HL-60/S4 (cell line): ENCODE results near the gene FRMD4A.

Experiments
- in situ Hi-C: fragments of 300-500 bp; cut with MboI; formaldehyde crosslinking; loops from 2 replicates; pipeline ENCODE4 v1.14.3; 2022; ENCODE audit warnings: low sequenced_read_pairs

The FRMD4A gene

DNA sequence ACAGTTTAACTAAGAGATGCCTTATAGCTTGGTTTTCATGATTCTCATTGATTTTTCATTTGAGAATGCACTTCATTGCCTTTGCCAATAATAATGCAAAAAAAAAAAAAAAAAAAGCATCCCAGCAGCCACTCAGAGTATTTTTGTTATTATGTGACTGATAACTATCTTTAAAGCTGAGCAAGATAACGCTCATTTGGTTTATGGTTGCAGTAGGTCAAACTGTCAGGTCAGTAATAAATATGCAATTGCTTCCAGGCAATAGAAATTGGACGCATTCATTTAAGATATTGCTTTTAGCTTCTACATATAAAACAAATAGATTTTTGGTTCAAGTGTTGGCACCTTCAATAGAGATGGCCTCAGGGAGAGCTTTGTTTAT, 528.8 kb downstream of the FRMD4A start:
- in situ Hi-C loops: no loop called here

DNA sequence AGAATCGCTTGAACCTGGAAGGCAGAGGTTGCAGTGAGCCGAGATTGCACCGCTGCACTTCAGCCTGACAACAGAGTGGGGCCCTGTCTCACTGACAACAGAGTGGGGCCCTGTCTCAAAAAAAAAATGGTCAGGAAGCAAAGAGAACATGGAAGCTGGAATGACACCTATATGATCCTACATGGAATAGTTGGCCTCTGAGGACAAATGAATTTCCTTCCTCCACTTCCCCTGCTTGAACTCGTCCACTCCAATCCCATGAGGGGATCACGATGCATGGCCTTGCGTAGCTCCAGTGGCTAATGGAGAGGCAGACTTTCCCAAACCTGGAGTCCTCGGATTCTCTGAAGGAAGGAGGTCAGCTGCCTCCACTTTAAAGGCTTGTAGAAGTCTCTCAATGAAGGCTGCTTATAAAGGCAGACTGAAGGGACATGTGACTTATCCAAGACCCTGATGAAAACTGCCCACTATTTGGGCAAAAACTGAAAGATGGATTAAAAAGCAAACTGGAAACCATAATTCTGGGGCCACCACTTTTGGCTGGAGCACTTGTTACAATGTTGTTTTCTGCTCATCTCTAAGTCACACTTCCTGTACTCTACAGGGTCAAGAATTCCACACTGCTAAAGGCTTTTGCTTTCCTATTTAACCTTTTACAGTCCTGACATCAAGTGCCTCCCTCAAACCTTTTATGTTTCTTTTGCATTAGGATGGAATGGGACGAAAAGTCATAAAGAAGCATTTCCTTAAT, 529.4 kb downstream of the FRMD4A start:
- in situ Hi-C loops: no loop called here

- in situ Hi-C loops: no loop called here
These were observed 533.6 kb downstream of the FRMD4A start for GRCh38 chr10:13797164-13797563.

GRCh38 chr10:13795653-13796555, 534.8 kb downstream of the FRMD4A start:
- in situ Hi-C loops: no loop called here

GRCh38 chr10:13794992-13795612, 535.6 kb downstream of the FRMD4A start:
- in situ Hi-C loops: no loop called here

- in situ Hi-C loops: no loop called here
These were observed 538.7 kb downstream of the FRMD4A start for GRCh38 chr10:13792006-13792405.

DNA sequence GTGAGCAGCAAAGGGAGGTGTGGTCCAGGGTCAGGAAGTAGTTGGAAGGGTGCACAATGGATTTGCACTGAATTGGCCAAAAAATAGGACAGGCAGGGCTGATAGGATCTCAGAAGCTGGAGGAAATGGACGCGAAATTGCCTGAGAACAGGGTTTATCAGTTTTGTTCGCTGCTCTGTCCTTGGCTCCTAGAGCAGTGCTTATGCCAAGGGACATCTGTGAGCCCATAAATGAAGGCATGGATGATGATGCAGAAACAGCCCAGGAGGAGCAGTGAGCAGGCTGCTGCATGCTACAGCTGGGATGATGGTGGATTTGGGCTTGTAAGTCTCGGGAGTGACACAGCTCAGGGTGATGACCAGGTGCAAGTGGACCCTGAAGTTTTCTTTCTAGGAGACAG, 539.2 kb downstream of the FRMD4A start:
- in situ Hi-C loops: no loop called here

DNA sequence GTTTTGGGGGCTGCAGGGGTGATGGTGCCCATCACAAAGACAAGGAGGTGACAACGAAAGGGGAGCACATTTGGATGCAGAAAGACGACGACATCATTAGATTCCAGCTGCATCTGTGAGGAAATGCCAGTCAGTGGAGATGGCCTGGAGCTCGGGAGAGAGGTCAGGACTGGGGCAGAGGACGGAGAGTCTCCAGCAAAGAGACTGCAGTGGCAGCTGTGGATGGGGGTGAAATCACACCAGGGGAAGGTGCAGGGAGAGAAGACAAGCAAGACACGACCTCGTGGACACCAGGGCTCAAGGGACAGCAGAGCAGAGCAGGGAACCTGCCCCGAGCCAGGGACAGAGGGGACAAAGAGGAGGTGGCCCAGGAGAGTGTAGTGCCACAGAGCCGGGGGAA, 540.5 kb downstream of the FRMD4A start:
- in situ Hi-C loops: no loop called here

DNA sequence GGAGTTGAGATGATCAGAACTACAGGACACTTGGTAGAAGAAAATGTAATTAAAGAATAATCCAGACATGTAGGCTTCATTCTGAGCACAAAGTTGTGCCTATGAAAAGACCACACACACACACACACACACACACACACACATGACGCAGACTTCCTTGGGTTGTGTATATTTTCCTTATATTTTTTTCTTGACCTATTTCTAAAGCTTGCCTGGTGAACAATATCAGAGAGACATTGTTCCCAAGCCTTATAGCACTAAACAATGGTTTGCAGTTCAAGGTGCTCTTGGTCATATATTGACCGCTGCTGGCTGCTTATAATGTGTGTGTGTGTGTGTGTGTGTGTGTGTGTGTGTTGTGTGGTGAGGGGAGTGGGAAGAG, 541.3 kb downstream of the FRMD4A start:
- in situ Hi-C loops: no loop called here

- in situ Hi-C loops: no loop called here
These were observed 541.8 kb downstream of the FRMD4A start for GRCh38 chr10:13788711-13789447.

- in situ Hi-C loops: no loop called here
These were observed 542.5 kb downstream of the FRMD4A start for GRCh38 chr10:13788320-13788600.

GRCh38 chr10:13787015-13787421, 543.7 kb downstream of the FRMD4A start:
- in situ Hi-C loops: no loop called here

DNA sequence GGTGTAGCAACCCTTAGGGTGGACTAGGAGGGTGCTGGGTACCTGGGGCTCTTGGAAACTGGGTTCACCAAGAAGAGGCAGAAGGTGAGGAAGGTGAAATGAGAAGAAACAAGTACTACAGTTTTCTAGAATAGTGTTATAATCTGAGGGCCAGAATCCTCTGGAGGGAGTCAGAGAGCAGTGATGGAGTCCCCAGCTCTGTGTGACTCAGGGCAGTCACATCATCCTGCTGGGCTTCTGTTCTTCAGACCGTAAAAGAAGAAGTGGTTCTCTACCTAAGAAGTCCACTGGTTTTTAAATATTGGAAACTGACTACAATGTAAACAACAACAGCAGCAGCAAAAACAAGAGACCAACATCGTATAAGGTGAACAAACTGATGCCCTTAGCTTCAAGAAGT, 546.7 kb downstream of the FRMD4A start:
- in situ Hi-C loops: no loop called here

- in situ Hi-C loops: loop anchor here (5.0 kb wide), 1 partner anchor 122 kb away; no protein-coding TSS in a partner anchor
These were observed 551.0 kb downstream of the FRMD4A start for GRCh38 chr10:13779748-13780147.

DNA sequence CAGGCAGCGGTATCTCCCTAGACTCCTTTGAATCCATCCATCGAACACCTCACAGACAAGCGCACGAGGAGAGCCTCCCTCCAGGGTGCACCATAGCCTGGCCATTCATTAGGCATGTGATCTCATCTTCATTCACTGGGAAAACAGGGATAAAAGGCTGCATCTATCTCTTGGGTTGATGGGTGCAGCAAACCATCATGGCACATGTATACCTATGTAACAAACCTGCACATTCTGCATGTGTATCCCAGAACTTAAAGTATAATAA, 552.1 kb downstream of the FRMD4A start:
- in situ Hi-C loops: loop anchor here (5.0 kb wide), 1 partner anchor 121 kb away; no protein-coding TSS in a partner anchor

DNA sequence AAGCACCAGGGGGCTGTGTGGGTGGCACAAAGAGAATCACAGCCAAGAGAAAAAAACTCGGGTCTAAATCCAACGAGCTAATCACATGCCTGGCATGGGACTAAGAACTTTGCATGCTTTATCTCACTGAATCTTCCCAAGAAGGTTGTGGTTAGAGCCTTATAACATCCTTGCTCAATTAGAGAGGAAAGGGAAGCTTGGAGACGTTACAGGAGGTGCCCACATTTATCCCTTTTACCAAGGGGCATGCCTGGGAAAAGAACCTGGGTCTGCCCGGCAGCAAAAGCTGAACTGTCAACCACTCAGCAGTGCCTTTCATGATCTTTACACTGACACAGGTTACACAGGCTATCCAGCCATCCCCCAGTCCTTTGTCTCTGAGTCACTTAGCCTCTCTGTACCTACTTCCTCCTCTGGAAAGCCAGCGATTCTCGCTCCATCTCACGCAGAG, 553.8 kb downstream of the FRMD4A start:
- in situ Hi-C loops: loop anchor here (5.0 kb wide), 1 partner anchor 120 kb away; no protein-coding TSS in a partner anchor

DNA sequence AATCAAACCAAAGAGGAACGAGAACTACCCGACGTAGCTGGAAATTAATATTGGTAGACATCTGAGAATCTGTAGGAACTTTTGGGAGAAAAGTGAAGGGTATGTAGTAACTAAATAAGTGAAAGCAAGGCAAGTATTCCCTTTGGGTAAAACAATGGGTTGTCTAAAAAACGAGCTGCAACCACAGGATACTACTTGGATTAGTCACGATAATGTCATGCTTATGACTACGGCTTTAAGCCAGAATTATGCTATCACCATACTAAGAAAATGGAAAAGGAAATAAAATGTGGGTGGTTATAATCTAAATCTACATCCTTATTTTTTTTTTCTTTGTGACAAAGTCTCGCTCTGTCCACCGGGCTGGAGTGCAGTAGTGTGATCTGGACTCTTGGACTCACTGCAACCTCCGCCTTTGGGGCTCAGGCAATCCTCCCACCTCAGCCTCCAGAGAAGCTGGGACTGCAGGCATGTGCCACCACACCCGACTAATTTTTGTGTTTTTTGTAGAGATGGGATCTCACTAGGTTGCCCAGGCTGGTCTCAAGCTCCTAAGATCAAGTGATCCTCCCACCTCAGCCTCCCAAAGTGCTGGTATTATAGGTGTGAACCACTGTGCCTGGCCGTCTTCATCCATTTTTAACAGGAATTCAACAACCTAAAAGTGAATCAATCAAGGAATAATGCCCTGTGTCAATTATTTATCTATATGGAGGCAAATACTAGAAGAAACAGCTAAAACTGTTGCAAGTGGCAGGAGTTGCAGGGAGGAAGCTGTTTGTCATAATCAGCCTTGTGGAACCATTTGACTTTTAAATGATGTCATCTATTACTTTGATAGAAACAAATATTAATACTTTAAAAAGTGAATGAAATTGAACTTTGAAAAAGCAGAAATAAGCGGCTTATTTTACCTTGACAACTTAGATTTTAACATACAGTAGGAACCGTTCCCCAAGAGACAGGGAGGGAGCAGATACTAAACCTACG, 554.6 kb downstream of the FRMD4A start:
- in situ Hi-C loops: loop anchor here (5.0 kb wide), 1 partner anchor 119 kb away; no protein-coding TSS in a partner anchor

DNA sequence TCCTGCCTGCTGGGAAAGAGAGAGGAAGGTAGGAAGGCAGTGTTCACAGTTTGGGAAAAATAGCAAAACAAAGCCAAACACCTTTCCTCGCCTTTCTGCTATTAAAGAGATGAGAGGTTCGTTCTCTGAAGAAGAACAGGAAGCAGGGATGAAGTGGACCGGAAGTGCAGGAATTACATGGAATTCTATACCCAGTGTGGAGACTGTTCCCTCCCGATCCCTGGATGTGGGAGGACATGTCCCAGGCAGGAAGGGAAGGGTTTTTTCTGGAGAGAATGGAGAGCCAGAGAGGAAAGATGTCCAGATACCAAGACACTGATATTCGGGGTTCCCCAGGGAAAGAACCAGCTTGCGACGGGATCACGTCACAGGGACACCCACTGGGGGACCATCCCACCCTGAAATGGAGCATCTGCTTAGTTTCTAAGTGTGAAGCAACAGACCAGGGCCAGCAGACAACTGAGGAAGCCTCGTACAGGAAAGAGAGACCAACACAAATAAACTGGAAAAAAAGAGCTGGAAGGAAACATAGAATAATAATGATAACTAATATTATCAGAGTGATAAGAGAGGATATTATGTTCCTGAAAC, 556.3 kb downstream of the FRMD4A start:
- in situ Hi-C loops: no loop called here

DNA sequence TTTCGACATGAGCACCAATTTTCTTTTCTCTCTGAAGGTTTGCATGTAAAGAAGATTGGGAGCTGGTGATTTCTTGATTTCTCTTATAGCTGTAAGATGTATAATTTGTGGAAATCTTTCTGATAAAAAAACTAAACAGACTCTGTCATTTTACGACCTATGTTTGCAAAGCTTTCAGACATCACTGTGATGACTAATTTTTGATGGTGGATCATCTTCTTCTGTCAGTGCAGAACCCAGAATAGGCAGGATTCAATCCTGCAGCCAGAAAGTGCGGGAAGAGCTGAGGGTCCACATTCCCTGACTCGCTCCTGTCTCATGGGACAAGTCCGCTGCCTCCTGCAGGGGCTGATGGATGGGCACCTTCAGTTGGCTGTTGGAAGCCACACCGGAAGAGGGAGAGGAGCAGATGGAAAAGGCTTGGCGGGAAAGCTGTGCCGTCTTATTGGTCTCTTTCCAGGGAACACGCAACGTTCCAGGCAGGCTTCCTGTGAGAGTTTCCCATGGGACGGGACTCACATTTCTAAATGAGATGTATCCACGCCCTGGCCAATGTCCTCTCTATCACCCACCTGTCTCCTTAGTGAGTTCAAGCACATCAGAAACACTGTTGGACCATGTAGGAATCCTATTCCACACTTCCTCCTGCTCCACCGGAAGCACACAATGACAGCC, 557.1 kb downstream of the FRMD4A start:
- in situ Hi-C loops: no loop called here
